ENCODE data around the gene NEU2. TPM values are rescaled to one million over a fixed set of nuclear protein-coding genes. Genes with fewer than 3 reads are reported as not detected.

Gene NEU2
- total RNA-seq: not detected

DNA sequence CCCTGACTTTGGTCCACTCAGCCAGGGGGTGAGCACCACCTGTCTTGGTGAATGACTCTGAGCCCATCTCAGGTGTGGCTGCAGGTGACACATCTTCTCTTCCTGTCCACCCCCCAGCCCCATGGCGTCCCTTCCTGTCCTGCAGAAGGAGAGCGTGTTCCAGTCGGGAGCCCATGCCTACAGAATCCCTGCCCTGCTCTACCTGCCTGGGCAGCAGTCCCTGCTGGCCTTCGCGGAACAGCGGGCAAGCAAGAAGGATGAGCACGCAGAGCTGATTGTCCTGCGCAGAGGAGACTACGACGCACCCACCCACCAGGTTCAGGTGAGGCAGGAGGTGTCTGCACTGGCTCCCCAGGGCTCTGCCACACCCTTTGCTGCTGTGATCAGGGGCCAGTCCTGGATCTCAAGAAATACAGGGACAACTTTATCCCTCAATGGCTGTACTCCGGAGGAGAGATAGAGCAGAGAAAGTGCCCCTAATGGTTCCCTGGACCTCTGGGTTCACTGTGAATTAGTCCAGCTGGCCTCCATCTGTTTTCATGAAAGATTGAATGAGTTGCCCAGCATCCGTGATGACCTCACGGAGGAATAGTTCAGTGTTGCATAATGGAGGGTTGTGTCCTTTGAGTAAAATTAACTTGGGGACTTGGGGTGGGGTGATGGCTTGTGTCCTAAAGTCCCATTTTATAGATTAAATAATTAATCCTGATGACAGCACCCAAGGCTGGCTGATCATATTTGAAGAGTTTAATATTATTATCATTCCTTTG is at the start of gene NEU2:
Gene NEU2 (plus strand): TSS at position 122 of the 770 bp plus-strand sequence. CDS start 0 bp downstream, at position 122.
- no peak for TF ChIP-seq CTCF (IDR thresholded peaks at IDR 0.05)
- no peak for ATAC-seq (ENCODE audit: low FRiP score)
- no peak for DNase-seq (ENCODE audit: low spot score)

GRCh38 chr2:232982926-232983668 is 49.4 kb upstream of the NEU2 start:
- DNase-seq (ENCODE audit: low spot score) (no peak), ATAC-seq (ENCODE audit: low FRiP score) (no peak)
- no peak for TF ChIP-seq CTCF (IDR thresholded peaks at IDR 0.05)

GRCh38 chr2:232983669-232984140 is 48.8 kb upstream of the NEU2 start:
- no peak for ATAC-seq (ENCODE audit: low FRiP score)
- TF ChIP-seq CTCF (IDR thresholded peaks at IDR 0.05): no peak
- no peak for DNase-seq (ENCODE audit: low spot score)

DNA sequence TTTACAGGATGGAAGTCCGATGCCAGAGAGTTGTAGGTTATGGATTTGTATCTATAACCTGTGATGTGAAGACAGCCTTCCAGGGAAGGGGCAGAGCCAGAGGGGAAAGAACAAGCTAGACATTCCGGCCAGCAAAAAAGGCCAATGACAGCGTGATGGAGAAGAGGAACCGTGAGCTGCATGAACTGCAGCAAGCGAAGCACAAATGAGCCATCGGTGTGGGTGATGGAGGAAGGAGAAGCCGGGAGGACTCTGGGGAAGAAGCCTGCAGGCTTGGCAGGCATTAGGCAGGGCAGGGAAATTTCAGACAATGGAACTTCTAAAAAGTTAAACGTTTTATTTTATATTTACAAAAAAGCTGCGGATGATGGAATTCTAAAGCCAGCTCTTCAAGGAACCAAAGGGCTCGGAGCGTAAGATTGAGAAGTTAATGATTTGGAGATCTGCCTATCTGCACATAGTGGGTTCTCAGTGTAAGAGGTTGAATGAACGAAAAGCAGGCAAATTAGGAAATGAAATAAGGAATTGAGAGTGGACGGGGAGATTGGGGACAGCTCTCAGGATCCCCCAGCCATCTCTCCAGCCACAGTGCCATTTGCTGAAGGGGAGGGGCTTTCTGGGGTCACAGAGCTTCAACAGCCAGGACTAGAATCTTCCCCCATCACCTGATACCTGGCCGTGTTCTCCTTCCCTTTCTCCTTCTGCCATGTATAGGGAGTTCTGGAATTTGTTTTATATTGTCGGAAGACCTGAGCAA is 47.8 kb upstream of the NEU2 start:
- TF ChIP-seq CTCF (IDR thresholded peaks at IDR 0.05): no peak
- DNase-seq (ENCODE audit: low spot score) (no peak), ATAC-seq (ENCODE audit: low FRiP score) (no peak)

DNA sequence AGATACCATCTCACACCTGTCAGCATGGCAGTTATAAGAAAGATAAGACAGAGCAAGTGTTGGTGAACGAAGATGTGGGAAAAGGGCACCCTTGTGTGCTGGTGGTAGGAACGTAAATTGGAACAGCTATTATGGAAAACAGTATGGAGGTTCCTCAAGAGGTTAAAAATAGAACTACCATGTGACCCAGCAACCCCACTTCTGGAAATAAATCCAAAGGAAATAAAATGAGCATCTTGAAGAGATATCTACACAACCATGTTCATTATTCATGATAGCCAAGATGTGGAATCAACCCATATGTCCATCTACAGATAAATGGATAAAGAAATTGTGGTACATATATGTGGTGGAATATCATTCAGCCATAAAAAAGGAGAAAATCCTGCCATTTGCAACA is 46.3 kb upstream of the NEU2 start:
- DNase-seq (ENCODE audit: low spot score): no peak
- no peak for TF ChIP-seq CTCF (IDR thresholded peaks at IDR 0.05)
- no peak for ATAC-seq (ENCODE audit: low FRiP score)

GRCh38 chr2:232993231-232993821 is 39.1 kb upstream of the NEU2 start:
- DNase-seq (ENCODE audit: low spot score) (no peak), ATAC-seq (ENCODE audit: low FRiP score) (no peak)
- TF ChIP-seq CTCF (IDR thresholded peaks at IDR 0.05): no peak

All from omental fat pad (tissue), 4 donors.